NCI-H2171 (cell line): Measurements from ENCODE around the gene TBC1D10A.

ENCODE experiments used
- DNase-seq: peaks from one replicate; lab custom pipeline; 2025; lab: John Stamatoyannopoulos, UW

TBC1D10A gene

GRCh38 chr22:30265823-30266444 lies 60.8 kb downstream of the TBC1D10A start:
- DNase-seq = no peak

- DNase-seq = no peak
These were observed 61.5 kb downstream of the TBC1D10A start for GRCh38 chr22:30265131-30265720.

GRCh38 chr22:30263883-30264282 lies 62.9 kb downstream of the TBC1D10A start:
- no peak for DNase-seq

- DNase-seq = peak; percentile 72
These were observed 63.6 kb downstream of the TBC1D10A start for GRCh38 chr22:30262917-30263741.

- DNase-seq = no peak
These were observed 64.6 kb downstream of the TBC1D10A start for GRCh38 chr22:30262112-30262511.

GRCh38 chr22:30261134-30261533 lies 65.6 kb downstream of the TBC1D10A start:
- DNase-seq = no peak

- DNase-seq = no peak
These were observed 66.1 kb downstream of the TBC1D10A start for GRCh38 chr22:30260682-30261081.

GRCh38 chr22:30260276-30260675 lies 66.5 kb downstream of the TBC1D10A start:
- no peak for DNase-seq

- no peak for DNase-seq
These were observed 72.4 kb downstream of the TBC1D10A start for GRCh38 chr22:30254314-30254713.

GRCh38 chr22:30253205-30253852 lies 73.4 kb downstream of the TBC1D10A start:
- DNase-seq = peak; percentile 84

- no peak for DNase-seq
These were observed 74.1 kb downstream of the TBC1D10A start for GRCh38 chr22:30252411-30253204.

- peak; percentile 15 for DNase-seq
These were observed 75.0 kb downstream of the TBC1D10A start for GRCh38 chr22:30251711-30252110.

GRCh38 chr22:30250661-30251267 lies 76.0 kb downstream of the TBC1D10A start:
- DNase-seq = no peak

- no peak for DNase-seq
These were observed 76.6 kb downstream of the TBC1D10A start for GRCh38 chr22:30250039-30250565.

GRCh38 chr22:30249049-30250038 lies 77.4 kb downstream of the TBC1D10A start:
- DNase-seq = no peak

- DNase-seq = no peak
These were observed 78.3 kb downstream of the TBC1D10A start for GRCh38 chr22:30248484-30248883.

GRCh38 chr22:30247974-30248373 lies 78.8 kb downstream of the TBC1D10A start:
- DNase-seq = no peak

- DNase-seq = no peak
These were observed 79.2 kb downstream of the TBC1D10A start for GRCh38 chr22:30247561-30247960.

GRCh38 chr22:30246814-30247376 lies 79.8 kb downstream of the TBC1D10A start:
- no peak for DNase-seq
